HG02798 (cell line): ENCODE results near the gene DDR2.

Source experiments
- ATAC-seq: cut with Tn5 transposase; IDR thresholded peaks from one replicate; pipeline ENCODE4 v1.9.1; 2021; ENCODE audit warnings: mild to moderate bottlenecking; ENCODE audit not compliant: unreplicated experiment, poor library complexity

The DDR2 gene

GRCh38 chr1:162690672-162691434 lies 58.6 kb downstream of the DDR2 start:
- ATAC-seq: no peak

DNA sequence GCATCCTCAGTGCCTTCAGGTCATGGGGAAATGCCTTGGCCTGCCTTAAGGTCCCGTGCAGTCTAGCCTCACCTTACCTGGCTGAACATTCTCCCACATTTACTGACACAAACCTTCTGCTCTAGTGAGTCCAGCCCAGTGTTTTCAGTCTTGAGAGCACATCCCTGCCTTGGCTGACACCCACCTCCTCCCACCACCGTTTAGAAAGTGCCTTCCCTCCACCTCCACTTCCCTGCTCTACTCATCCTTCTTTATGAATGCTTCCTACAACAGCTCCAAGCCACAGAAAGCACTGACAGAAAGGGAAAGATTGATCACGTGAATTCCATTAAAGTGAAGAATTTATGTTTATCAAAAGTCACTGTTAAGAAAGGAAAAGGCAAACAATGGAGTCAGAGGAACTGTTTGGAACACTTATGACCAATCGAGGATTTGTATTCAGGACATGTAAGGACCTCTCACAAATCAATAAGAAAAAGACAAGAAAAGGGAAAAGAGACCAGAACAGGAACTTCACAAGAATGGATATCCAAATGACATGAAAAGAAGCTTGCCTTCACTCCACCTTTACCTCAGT lies 59.8 kb downstream of the DDR2 start:
- ATAC-seq: no peak

- ATAC-seq: no peak
Observed at GRCh38 chr1:162694911-162695310, 62.6 kb downstream of the DDR2 start.

DNA sequence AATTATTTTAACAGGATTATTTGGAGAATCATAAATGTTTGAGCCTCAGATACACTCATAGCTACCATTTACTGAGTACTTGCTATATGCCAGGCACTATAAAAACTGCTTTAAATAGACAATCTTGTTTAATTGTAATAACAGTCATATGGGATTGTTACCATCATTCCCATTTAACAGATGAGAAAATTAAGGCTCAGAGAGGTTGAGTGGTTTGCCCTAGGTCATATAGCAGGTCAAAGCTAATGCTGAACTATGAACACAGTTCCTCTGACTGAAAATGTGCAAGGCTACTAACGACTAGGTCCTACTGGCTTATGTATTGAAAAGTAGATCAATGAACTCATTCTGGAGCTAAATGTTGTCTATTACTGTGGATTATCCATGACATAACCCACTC lies 63.4 kb downstream of the DDR2 start:
- no peak for ATAC-seq

DNA sequence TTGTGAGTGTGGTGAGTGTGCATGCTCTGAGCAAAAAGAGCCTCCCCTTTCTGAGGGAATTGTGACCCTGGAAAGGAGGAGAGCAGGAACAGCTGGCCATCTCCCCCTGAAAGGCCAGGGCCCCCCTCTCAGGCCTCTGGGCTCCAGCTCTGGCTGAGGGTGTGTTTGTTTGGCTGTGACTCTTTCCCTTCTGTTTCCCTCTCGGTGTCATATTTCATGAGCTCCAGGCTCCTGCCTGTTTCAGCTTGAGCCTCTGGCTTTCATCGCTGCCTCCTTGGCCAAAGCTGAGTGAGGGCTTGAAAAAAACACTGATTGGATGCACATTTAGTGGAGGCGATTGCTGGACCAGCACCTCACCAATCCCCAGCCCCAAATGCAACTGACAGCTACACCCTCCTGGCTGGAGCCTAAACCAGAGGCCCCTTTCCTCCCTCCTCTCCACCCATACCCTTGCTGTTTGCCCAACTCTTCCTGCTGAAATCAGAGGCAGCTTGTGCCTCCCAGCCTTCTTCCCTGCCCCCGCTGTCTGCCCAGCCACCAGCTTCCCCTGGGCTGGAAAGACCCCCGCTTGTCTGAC lies 64.1 kb downstream of the DDR2 start:
- ATAC-seq: no peak

- ATAC-seq: peak; percentile 36
Observed at GRCh38 chr1:162697140-162697895, 65.1 kb downstream of the DDR2 start.

GRCh38 chr1:162699366-162699765 lies 67.1 kb downstream of the DDR2 start:
- ATAC-seq: no peak

DNA sequence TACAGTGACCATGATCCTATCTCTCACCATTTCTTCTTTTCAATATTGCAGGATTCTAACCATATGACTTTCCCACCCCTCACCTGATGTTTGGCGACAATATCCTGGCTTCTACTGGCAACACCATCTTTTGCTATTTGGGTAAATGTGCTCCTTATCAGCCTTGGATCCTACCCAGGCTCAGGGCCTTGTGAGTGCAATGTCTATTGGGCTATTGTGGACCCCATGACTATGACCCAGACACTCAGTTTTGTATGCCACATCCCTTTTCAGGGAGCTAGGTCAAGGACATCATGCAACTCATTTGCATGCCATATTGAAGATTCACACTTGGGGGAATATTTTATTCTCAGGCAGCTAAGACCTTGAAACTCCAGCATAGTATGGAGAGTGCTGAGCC lies 67.9 kb downstream of the DDR2 start:
- ATAC-seq: no peak

DNA sequence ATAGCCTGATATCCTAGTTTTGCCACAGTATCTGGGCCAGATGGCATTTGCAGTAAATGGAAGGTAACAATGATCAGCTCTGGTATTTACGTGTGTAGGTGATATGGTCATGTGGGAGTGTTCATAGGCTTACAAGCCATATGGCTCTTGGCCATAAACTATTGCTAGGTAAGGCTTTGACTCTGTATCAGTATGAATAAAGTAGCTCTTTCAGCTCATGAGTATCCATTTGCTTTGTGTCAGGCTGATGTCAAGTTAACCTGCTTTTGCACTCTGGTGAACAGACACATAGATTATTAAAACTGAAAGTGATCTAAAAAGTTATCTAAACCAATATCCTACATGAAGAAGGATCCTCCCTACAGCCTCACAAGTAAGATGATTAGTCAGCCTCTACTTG lies 69.0 kb downstream of the DDR2 start:
- ATAC-seq: no peak

DNA sequence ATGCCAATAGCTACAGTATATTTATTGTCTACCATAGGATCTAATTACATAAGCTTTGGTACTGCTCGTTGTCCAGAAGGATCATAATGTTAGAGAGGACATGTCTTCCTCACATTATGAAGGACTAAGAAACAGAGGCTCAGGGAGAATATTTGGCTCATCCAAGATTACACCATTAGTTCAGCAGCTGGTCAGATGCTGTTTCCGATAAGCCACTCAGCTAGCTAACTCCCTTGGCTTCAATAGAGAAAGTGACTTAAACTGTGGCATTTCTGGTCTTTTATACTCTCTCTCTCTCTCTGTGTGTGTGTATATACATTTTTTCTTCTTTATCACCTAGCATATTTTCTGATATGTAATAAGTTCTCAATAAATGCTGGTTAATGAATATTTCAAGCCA lies 70.4 kb downstream of the DDR2 start:
- no peak for ATAC-seq

DNA sequence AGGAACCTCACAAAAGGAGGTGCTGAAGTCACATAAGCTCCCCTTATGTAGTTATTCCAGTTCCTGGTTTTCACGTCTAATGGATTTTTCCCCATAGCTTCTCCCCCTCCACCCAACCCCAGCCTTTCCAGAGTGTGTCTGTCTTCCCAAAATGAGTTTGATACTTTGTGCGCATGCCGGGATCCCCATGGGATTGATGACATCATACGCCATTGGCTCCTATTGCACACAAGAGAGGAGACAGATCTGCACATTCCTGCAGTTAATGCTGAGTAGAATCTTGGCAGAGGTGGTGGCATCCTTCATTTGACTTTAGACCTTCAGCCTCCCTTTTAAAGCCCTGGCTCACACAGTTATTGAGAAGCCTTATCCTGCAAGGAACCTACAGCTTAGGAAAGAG lies 71.4 kb downstream of the DDR2 start:
- ATAC-seq: no peak

DNA sequence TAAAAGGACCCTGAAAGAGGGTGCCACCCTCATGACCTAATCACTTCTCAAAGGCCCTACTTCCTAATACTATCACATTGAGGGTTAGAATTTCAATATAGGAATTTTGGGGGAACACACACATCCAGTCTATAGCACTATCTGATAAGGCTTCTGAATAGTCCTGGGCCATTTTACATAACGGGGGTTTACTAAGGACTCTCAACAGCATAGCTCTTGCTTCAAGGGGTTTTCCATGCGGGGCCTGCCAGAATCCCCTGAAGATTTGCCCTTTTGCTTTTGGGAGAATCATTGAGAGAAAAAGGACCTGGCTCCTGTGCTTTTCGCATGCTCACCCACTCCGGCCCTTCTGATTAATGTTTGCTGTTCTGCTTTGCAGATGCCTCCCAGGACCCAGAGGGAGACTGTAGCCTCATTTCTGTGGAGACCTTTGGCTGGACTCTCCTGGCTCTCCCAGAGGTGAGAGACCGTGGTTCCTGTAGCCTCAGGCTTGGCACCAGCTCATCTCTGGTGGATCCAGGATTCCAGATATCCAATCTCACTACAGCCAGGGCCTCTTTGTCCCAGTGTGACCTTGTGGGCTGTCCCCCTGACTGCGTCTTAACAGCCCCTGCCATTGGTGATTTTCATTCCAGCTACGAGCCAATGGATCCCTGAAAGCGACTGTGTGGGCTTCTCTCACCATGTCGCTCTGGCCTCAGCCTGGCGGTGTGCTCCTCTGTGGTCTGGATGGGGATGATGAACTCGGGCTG lies 72.6 kb downstream of the DDR2 start:
- peak; percentile 33 for ATAC-seq

GRCh38 chr1:162706003-162706402 lies 73.7 kb downstream of the DDR2 start:
- ATAC-seq: no peak

- ATAC-seq: no peak
Observed at GRCh38 chr1:162706606-162707005, 74.3 kb downstream of the DDR2 start.

DNA sequence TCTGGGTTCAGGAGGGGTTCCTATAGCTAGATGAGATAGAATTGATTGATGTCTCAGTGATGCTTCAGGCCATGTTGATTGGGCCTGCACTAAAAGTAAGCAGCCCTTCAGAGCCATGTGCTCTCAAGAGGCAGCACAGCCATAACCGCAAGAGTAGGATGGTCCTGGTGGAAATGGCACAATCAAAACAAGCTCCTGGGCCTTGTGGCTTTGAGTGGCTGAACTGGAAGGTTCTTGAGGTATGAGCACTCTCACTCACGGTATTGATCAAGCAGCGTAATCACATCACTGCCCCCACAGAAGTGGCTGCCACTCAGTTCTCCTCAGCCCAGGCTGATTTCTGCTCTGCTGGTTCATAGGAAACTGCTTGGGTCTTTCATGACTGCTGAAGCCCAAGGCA lies 76.0 kb downstream of the DDR2 start:
- no peak for ATAC-seq

- ATAC-seq: no peak
Observed at GRCh38 chr1:162709132-162709860, 77.0 kb downstream of the DDR2 start.

DNA sequence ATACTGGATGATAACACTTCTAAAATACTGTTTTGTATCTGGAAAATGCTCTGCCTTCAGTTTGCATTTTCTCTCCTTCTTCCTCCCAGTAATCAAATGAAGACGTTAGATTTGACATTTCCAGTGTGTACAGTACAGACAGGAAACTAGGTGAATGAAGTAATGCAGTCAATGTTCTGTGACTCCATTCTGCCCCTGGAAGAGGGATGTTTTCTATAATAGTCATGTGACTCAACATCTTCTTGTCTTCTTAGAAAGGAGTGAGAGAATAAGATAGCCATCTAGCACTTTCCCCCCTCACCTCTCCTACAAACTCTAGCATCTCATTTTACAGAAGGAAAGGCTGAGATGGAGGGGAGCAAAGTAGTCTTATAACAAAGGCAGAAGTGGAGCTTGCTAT lies 77.6 kb downstream of the DDR2 start:
- no peak for ATAC-seq

GRCh38 chr1:162710345-162710744 lies 78.1 kb downstream of the DDR2 start:
- ATAC-seq: no peak

DNA sequence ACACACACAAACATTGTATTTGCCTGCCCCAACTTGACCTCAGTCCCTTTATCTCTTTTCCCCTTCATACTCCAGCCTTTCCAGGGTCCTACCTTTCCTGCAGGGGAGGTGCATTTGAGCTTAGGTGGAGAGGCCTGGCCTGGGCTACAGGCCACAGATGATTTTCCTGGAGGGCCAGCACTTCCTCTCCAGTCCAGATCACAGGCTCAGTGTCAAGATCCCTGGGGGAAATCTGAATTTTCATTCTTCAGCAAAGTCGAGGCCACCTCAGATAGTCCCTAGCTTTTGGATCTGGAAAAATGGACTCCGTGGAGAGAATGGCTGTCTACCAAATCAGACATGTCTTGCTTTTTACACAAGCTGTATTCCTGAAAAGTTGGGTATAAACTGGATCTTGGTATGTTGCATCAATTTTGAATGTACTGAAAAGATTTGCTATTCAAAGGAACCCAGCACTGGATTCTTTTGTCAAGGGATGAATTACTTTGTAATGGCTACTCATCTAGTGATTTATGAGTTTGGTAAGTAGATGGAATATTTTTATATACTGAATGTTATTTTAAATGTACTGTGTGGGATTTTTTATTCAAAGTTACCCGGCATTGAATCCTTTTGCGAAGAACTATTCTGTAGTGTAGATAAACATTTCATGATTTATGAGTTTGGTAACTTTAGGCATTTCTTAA lies 78.7 kb downstream of the DDR2 start:
- ATAC-seq: no peak
